ENCODE measurements around the gene CYP2D6. TPM values are rescaled to one million over a fixed set of nuclear protein-coding genes. Genes with fewer than 3 reads are reported as not detected.

CYP2D6 gene
- total and polyA plus RNA-seq, 2 of the 13 experiments (the other 11 are each of a cell fraction or from before 2014, with no cell fraction given), result 1.0 to 3.7 TPM

- TF ChIP-seq HIC2 (CRISPR knock-in tag; IDR thresholded peaks at IDR 0.05; ENCODE audit: low read depth) (peak; percentile 51; the same call in 1 of the 2 replicates), AGO2 (optimal IDR thresholded peaks at IDR 0.05; ENCODE audit: low read depth, low read length) (peak; percentile 95), ZNF24 (IDR thresholded peaks at IDR 0.05) (no peak), FOSL2 (CRISPR knock-in tag; IDR thresholded peaks at IDR 0.05) (peak; percentile 44; the same call in 1 of the 2 replicates), ZKSCAN5 (CRISPR knock-in tag; IDR thresholded peaks at IDR 0.05) (no peak), ZNF354B (CRISPR knock-in tag; IDR thresholded peaks at IDR 0.05) (no peak), RARG (CRISPR knock-in tag; IDR thresholded peaks at IDR 0.05; ENCODE audit: low read depth) (no peak), DNMT1 (CRISPR knock-in tag; IDR thresholded peaks at IDR 0.05) (no peak), CERS6 (CRISPR knock-in tag; IDR thresholded peaks at IDR 0.05) (no peak), KLF11 (CRISPR knock-in tag; IDR thresholded peaks at IDR 0.05) (no peak), PLSCR1 (CRISPR knock-in tag; IDR thresholded peaks at IDR 0.05; ENCODE audit: borderline replicate concordance) (no peak), JUNB (CRISPR knock-in tag; IDR thresholded peaks at IDR 0.05; ENCODE audit: borderline replicate concordance) (no peak), ZNF883 (CRISPR knock-in tag; IDR thresholded peaks at IDR 0.05; ENCODE audit: not compliant biosample characterization) (peak; percentile 91)
- TF ChIP-seq, protein P1, sequence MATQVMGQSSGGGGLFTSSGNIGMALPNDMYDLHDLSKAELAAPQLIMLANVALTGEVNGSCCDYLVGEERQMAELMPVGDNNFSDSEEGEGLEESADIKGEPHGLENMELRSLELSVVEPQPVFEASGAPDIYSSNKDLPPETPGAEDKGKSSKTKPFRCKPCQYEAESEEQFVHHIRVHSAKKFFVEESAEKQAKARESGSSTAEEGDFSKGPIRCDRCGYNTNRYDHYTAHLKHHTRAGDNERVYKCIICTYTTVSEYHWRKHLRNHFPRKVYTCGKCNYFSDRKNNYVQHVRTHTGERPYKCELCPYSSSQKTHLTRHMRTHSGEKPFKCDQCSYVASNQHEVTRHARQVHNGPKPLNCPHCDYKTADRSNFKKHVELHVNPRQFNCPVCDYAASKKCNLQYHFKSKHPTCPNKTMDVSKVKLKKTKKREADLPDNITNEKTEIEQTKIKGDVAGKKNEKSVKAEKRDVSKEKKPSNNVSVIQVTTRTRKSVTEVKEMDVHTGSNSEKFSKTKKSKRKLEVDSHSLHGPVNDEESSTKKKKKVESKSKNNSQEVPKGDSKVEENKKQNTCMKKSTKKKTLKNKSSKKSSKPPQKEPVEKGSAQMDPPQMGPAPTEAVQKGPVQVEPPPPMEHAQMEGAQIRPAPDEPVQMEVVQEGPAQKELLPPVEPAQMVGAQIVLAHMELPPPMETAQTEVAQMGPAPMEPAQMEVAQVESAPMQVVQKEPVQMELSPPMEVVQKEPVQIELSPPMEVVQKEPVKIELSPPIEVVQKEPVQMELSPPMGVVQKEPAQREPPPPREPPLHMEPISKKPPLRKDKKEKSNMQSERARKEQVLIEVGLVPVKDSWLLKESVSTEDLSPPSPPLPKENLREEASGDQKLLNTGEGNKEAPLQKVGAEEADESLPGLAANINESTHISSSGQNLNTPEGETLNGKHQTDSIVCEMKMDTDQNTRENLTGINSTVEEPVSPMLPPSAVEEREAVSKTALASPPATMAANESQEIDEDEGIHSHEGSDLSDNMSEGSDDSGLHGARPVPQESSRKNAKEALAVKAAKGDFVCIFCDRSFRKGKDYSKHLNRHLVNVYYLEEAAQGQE (IDR thresholded peaks at IDR 0.05; ENCODE audit: borderline replicate concordance in 1 of 2, low read depth in 1 of 2, low read length in 2 of 2), result no peak
Observed at GRCh38 chr22:42090596-42091454, 39.8 kb downstream of the CYP2D6 start, which contains the start of gene NDUFA6 (continued).

All from HepG2 (cell line).